IPS-18a (cell line): Measurements from ENCODE around the gene TMEM38A.
"Not testable (repeated sequence)": the region's sequence is repeated elsewhere in the genome, so short reads cannot be mapped to it uniquely, and the experiment has no call there.

ENCODE experiments used
- H3K27ac ChIP-seq: one replicate; pipeline ENCODE4 v1.5.1; 2013; ENCODE audit warnings: low read length
- H3K27me3 ChIP-seq: one replicate; pipeline ENCODE4 v1.6.1; 2013; ENCODE audit warnings: mild to moderate bottlenecking, low read length; ENCODE audit not compliant: control insufficient read depth, insufficient read depth
- H3K36me3 ChIP-seq: one replicate; pipeline ENCODE4 v1.6.1; 2013; ENCODE audit warnings: low read depth, low read length; ENCODE audit not compliant: control insufficient read depth
- H3K4me1 ChIP-seq: one replicate; pipeline ENCODE4 v1.6.1; 2013; ENCODE audit warnings: low read depth, low read length; ENCODE audit not compliant: control insufficient read depth
- H3K4me3 ChIP-seq: one replicate; pipeline ENCODE4 v1.5.1; 2013; ENCODE audit warnings: low read length
- H3K9ac ChIP-seq: one replicate; pipeline ENCODE4 v1.6.1; 2013; ENCODE audit warnings: mild to moderate bottlenecking, low read length, moderate library complexity
- H3K9me3 ChIP-seq: one replicate; pipeline ENCODE4 v1.6.1; 2013; ENCODE audit warnings: low read depth, low read length; ENCODE audit not compliant: control insufficient read depth

TMEM38A gene

DNA sequence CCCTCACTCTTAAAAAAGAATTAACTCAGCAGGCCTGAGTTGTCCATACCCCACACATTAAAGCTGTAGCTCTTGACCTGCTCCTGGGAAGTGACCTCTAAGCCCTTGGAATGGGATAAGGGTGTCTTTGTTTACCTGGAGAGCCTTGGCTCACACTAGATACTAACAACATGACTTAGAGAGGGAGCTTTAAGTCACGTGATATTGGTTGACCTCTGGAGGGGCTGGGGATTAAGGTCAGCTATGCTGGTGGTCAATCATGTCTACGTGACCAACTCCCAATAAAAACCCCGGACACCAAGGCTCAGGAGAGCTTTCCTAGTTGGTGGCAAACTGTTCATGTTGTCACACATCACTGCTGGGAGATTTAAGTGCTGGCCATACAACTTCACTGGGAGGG is 61.7 kb downstream of the TMEM38A start:
- H3K4me1 ChIP-seq: no peaks in the 10 kb centered on the region
- no peaks in the 10 kb centered on the region for H3K9me3 ChIP-seq
- no peaks in the 10 kb centered on the region for H3K36me3 ChIP-seq
- H3K27ac ChIP-seq: no peak overlapping the region
- no peak overlapping the region for H3K4me3 ChIP-seq
- H3K27me3 ChIP-seq: no peaks in the 10 kb centered on the region
- H3K9ac ChIP-seq: no peak overlapping the region

DNA sequence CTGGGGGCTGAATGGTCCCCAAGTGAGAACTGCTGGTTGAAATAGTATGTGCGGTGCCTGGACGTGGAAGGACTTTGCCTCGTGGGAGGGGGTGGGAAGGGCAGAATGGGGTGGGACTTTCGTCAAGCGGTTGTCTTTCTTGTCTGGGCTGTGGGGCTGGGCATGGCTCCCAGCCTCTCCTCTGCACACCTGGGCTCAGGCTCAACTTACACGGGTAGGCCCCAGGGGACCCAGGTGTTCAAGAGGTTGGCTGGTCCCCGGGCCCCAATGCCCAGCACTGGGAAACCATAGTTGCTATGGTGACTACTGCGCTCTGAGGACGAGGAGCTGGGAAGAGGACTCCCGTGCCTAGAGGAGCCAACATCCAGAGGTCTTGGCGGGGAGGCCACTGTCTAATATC is 66.0 kb downstream of the TMEM38A start:
- no peaks in the 10 kb centered on the region for H3K36me3 ChIP-seq
- H3K27me3 ChIP-seq: no peaks in the 10 kb centered on the region
- no peak overlapping the region for H3K9ac ChIP-seq
- no peak overlapping the region for H3K4me3 ChIP-seq
- no peaks in the 10 kb centered on the region for H3K9me3 ChIP-seq
- H3K27ac ChIP-seq: no peak overlapping the region
- H3K4me1 ChIP-seq: no peaks in the 10 kb centered on the region

DNA sequence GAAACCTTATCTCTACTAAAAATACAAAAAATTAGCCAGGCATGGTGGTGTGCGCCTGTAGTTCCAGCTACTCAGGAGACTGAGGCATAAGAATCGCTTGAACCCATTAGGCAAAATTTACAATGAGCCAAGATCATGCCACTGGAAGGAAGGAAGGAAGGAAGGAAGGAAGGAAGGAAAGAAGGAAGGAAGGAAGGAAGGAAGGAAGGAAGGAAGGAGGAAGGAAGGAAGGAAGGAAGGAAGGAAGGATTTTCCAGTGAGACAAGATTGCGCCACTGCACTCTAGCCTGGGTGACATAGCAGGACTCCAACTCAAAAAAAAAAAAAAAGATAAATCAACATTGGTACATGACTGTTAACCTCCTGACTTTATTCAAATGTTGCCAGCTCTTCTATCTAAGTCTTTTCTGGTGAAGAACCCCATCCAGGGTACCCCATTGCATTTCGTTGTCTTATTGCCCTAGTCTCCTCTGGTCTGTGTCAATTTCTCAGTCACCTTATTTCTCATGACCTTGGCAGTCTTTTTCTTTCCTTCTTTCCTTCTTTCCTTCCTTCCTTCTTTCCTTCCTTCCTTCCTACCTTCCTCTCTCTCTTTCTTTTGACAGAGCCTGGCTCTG is 74.8 kb downstream of the TMEM38A start:
- not testable (repeated sequence) for H3K36me3 ChIP-seq, H3K4me1 ChIP-seq, H3K4me3 ChIP-seq, H3K27me3 ChIP-seq, H3K27ac ChIP-seq, H3K9me3 ChIP-seq, H3K9ac ChIP-seq

DNA sequence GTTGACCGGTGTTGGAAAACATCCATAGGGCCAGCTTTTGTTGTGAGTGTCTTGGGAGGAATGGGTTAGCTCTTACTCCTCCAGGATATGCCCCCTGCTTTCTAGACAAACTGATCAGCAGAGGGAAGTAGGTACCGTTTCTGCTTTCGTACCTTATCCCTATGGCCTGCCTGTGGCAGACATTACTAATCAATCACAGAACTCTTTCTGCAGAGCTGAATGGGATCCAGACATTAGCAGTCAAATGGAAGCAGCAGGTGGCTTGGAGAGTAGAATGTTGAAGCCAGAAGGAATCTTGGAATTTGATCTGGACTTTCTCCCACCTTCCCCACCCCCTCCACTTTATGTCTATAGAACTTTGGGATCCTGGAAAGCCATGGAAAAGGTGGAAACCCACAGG is 75.8 kb downstream of the TMEM38A start:
- Histone ChIP-seq H3K27me3 (no peaks in the 10 kb centered on the region), H3K4me1 (no peaks in the 10 kb centered on the region), H3K9ac (no peak overlapping the region), H3K9me3 (no peaks in the 10 kb centered on the region), H3K27ac (no peak overlapping the region), H3K4me3 (no peak overlapping the region), H3K36me3 (no peaks in the 10 kb centered on the region)

DNA sequence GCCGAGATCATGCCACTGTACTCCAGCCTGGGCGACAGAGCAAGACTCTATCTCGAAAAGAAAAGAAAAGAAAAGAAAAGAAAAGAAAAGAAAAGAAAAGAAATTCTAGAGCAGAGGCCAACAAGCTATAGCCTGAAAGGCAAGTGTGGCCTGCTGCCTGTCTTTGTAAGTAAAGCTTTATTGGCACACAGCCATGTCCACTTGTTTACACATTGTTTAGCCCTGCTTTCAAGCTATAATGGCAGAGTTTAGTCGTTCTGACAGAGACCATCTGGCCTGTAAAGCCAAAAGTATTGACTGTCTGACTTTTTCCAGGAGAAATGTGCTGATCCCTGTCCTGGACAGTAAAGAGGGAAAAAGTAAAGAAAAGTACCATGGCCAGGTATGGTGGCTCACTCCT is 77.0 kb downstream of the TMEM38A start:
- no peak overlapping the region for H3K9ac ChIP-seq
- no peak overlapping the region for H3K27ac ChIP-seq
- no peaks in the 10 kb centered on the region for H3K4me1 ChIP-seq
- H3K36me3 ChIP-seq: no peaks in the 10 kb centered on the region
- no peak overlapping the region for H3K4me3 ChIP-seq
- H3K9me3 ChIP-seq: no peaks in the 10 kb centered on the region
- no peaks in the 10 kb centered on the region for H3K27me3 ChIP-seq

DNA sequence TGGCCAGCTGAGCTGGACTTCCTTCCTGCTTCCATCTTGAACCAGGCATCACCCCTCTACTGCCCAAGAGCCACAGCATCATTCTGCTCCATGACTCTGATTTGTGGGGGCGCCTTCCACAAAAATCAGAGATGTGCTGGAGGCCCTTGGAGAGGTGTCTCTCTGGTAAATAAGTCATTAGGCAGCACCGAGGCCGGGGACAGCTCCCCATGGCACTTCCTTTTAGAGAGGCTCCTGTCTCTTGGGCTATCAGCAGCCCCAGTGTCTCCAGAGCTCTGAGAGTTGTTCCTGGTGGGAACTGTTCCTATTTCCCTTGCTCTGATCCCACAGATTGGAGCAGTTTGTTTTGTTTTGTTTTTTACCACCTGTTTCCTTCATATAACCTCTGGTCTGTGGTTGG is 78.6 kb downstream of the TMEM38A start:
- no peaks in the 10 kb centered on the region for H3K36me3 ChIP-seq
- H3K27me3 ChIP-seq: no peaks in the 10 kb centered on the region
- H3K9me3 ChIP-seq: no peaks in the 10 kb centered on the region
- H3K4me1 ChIP-seq: no peaks in the 10 kb centered on the region
- no peak overlapping the region for H3K4me3 ChIP-seq
- H3K27ac ChIP-seq: no peak overlapping the region
- H3K9ac ChIP-seq: no peak overlapping the region
